GM12801 (cell line): Measurements from ENCODE around the gene SPTB.

ENCODE experiments used
- TF ChIP-seq, protein P1 (sequence below): IDR thresholded peaks from one replicate; pipeline ENCODE4 v1.5.1; 2011; ENCODE audit warnings: control low read depth; ENCODE audit not compliant: insufficient read length; ENCODE audit errors: extremely low read depth

SPTB gene

DNA sequence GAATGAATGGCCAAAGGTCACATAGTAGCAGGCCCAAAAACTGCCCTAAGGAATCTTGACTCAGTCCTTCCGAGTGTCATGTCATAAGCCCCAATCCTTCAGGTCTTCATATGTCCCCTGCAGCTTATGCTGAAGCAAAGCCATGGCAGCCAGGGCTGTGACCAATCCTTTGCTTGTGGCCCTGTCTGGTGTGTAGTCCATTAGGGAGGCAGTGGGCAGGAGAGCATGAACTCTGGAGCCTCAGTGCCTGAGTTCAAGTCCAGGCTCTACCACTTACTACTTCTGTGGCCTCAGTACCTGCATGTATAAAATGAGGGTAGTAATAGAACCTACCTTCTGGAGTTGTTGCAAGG lies 155.2 kb downstream of the SPTB start:
- TF ChIP-seq, protein P1, sequence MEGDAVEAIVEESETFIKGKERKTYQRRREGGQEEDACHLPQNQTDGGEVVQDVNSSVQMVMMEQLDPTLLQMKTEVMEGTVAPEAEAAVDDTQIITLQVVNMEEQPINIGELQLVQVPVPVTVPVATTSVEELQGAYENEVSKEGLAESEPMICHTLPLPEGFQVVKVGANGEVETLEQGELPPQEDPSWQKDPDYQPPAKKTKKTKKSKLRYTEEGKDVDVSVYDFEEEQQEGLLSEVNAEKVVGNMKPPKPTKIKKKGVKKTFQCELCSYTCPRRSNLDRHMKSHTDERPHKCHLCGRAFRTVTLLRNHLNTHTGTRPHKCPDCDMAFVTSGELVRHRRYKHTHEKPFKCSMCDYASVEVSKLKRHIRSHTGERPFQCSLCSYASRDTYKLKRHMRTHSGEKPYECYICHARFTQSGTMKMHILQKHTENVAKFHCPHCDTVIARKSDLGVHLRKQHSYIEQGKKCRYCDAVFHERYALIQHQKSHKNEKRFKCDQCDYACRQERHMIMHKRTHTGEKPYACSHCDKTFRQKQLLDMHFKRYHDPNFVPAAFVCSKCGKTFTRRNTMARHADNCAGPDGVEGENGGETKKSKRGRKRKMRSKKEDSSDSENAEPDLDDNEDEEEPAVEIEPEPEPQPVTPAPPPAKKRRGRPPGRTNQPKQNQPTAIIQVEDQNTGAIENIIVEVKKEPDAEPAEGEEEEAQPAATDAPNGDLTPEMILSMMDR: no peak

DNA sequence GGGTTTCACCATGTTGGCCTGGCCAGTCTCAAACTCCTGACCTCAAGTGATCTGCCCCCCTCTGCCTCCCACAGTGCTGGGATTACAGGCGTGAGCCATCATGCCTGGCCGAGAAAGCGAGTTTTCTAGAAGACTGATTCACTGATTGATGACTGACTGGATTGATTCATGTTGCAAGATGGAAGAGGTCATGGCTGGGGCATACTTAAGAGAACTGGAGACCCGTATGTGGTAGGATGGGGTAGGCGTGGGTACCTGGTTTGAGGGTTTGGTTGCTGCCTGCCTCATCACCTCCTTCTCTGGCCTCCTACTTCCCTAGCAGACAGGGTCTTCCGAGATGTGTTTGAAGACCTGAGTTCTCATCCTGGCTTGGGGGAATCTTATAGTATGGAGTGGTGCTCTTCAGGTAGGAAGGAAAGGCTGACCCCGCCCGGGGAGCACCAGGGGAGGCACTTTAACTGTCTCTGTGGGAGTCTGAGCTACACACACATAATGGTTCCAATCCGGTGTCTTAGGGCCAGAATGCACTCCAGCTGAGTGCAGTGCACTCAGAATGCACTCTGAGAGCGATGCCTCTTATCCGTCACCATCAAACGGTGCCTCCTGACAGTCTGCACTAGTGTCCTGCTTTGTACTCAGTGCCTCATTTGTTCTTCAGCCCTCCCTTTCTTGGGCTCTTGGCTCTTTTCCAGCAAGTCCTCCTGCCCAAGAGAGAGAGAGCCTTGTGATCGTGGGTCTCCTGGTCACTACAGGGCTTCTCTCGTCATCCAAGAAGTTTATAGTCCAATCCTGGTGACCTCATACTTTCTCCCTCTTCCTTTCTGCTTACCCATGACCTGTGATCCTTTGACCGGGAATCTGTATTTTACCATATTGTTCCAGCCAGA lies 155.8 kb downstream of the SPTB start:
- TF ChIP-seq, protein P1: no peak

DNA sequence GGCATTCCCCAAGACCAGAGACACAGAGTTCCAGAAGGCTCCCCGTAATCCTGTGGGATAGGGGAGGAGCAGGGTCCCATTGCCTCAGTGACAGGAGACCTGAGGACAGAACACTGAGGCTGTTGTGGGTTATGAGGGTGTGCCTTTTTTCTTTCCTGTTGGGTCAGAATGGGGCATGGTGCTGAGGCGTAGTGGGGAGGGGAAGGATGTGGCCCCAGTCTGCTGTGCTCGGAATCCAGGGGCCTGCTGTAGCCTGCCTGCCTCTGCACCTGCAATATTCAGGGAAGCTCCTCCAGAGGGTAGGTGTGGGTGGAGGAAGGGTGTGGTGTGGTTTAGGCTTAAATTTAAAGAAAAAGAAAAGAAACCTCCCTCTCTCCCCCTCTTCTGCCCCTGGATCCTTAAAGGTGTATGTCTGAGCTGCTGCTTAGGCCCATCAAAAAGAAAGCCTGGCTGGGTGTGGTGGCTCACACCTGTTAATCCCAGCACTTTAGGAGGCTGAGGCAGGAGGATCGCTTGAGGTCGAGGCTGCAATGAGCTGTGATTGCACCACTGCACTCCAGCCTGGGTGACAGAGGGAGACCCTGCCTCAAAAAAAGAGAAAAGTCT lies 156.8 kb downstream of the SPTB start:
- TF ChIP-seq, protein P1: no peak

DNA sequence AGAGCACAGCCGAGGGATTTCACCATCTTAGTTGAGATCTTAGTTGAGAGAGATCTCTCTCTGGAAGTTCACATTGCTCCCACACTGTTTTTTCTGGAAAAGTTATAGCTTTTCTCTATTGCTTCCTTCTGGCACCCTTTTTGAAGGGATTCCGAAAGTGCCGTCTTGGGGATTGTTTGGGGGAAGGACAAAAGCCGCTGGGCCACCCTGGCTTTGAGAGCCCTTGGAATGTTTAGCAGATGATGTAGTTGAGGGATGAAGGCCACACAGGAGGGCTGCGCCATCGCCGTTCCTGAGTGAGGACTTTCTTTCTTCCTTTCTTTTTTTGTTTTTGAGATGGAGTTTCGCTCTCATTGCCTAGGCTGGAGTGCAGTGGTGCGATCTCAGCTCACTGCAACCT lies 157.8 kb downstream of the SPTB start:
- TF ChIP-seq, protein P1: no peak

GRCh38 chr14:64721391-64721791 lies 158.3 kb downstream of the SPTB start:
- TF ChIP-seq, protein P1: no peak

DNA sequence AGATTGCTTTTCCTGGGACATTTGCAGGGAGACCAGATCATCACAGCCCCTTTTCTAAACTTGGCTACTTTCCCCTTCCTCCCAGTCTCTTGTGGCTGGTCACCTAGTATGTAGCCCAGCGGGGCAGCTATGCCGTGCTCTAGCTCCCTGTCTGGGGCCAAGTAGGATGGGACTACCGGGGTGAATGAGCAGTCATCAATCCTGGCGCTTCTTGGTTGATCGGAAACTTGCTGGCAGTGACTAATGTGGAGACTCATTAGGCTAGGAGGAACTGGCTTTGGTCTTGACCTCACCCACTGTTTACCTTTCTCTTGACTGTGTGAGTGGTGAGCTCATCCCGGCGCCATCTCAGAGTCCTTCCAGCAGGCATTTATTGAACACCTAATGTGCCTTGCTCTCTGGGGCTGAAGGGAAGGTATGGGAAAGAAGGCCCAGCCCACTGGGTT lies 159.6 kb downstream of the SPTB start:
- TF ChIP-seq, protein P1: no peak

GRCh38 chr14:64719601-64720000 lies 160.1 kb downstream of the SPTB start:
- TF ChIP-seq, protein P1: no peak
